ENCODE results near the gene SLC39A12. TPM values are rescaled to one million over a fixed set of nuclear protein-coding genes. Genes with fewer than 3 reads are reported as not detected.
"Not testable (repeated sequence)": the region's sequence is repeated elsewhere in the genome, so short reads cannot be mapped to it uniquely, and the experiment has no call there.

SLC39A12 gene
- polyA plus RNA-seq, 1 experiment: not detected

- no peak for TF ChIP-seq CTCF (IDR thresholded peaks at IDR 0.05; ENCODE audit: insufficient read depth, low read depth, low read length)
- DNase-seq (ENCODE audit: low read depth): no peak
- no peaks in the 10 kb centered on the region for H3K36me3 ChIP-seq (ENCODE audit: control insufficient read depth, insufficient read depth, low read length)
- no peak overlapping the region for H3K4me3 ChIP-seq (ENCODE audit: low read depth, low read length)
- no peaks in the 10 kb centered on the region for H3K27me3 ChIP-seq (ENCODE audit: control insufficient read depth, insufficient read depth, low read length)
- ChIA-PET POLR2A (no interaction called here), CTCF (interaction anchor here (1.2 kb wide), 1 partner anchor 186 kb away, joined by 4 read pairs; no protein-coding TSS in a partner anchor)
Observed at GRCh38 chr10:17918187-17918903, 33.4 kb upstream of the SLC39A12 start.

- no peak overlapping the region for H3K4me3 ChIP-seq (ENCODE audit: low read depth, low read length)
- no peak for DNase-seq (ENCODE audit: low read depth)
- ChIA-PET CTCF (interaction anchor here (0.7 kb wide), 1 partner anchor 19 kb away, joined by 4 read pairs; no protein-coding TSS in a partner anchor), POLR2A (no interaction called here)
- no peaks in the 10 kb centered on the region for H3K36me3 ChIP-seq (ENCODE audit: control insufficient read depth, insufficient read depth, low read length)
- no peaks in the 10 kb centered on the region for H3K27me3 ChIP-seq (ENCODE audit: control insufficient read depth, insufficient read depth, low read length)
- TF ChIP-seq CTCF (IDR thresholded peaks at IDR 0.05; ENCODE audit: insufficient read depth, low read depth, low read length): no peak
Observed at GRCh38 chr10:17921378-17921777, 30.3 kb upstream of the SLC39A12 start.

DNA sequence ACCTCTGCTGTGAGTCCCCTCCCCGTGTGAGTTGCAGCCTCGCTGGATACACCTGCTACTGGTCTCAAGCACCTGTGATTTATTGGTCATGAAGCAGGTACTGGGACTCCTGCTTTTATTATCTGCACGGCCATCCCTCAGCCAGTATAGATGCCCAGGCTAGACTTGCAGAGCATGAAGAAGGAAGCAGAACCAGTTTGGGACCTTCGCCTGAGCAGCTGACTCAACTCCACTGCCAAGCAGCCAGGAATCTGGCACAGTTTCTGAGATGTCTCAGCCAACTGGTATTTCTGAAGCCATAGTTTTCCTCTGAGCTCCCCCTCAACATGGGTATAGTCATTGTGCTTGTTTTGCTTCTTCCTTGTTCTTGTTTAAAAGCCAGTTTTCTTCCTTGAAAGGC lies 28.0 kb upstream of the SLC39A12 start:
- peak; percentile 71 for DNase-seq (ENCODE audit: low read depth)
- Histone ChIP-seq H3K36me3 (ENCODE audit: control insufficient read depth, insufficient read depth, low read length) (no peaks in the 10 kb centered on the region), H3K27me3 (ENCODE audit: control insufficient read depth, insufficient read depth, low read length) (no peaks in the 10 kb centered on the region), H3K4me3 (ENCODE audit: low read depth, low read length) (no peak overlapping the region)
- POLR2A ChIA-PET: no interaction called here
- no peak for TF ChIP-seq CTCF (IDR thresholded peaks at IDR 0.05; ENCODE audit: insufficient read depth, low read depth, low read length)
- CTCF ChIA-PET: interaction anchor here (0.8 kb wide), 1 partner anchor 37 kb away, joined by 5 read pairs; no protein-coding TSS in a partner anchor

DNA sequence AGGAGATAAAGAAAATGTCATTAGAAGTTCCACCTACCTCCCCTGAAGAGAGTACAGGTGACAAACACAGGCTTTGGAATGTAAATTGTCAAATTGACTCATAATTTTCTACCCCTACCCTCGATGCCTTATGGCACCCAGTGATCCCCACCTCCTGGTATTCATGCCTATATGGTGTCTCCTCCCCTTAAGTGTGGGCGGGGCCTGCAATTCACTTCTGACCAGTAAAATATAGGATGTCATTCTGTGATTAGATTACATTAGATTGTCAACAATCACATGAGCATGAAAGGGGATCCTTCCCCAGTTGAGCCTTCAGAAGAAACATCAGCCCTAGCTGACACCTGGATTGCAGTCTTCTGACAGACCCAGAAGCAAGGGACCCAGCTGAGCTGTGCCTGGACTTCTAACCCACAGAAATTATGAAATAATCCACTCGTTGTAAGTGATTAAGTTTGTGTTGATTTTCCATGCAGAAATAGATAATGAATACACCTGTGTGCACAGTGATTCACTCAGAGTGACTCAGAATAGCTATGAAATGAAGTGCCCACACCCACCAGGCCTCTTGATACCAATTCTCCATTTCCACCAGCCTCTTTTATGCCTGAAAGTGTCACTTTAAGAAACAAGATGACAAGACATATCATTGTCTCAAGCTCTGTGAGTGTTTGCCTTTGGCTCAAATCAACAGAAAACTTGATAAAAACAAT lies 8.5 kb upstream of the SLC39A12 start:
- CTCF ChIA-PET: no interaction called here
- no peak for DNase-seq (ENCODE audit: low read depth)

GRCh38 chr10:17950269-17950668 lies 1.4 kb upstream of the SLC39A12 start:
- H3K4me3 ChIP-seq (ENCODE audit: low read depth, low read length); DNase-seq (ENCODE audit: low read depth); POLR2A ChIA-PET; H3K27me3 ChIP-seq (ENCODE audit: control insufficient read depth, insufficient read depth, low read length); CTCF ChIA-PET; H3K36me3 ChIP-seq (ENCODE audit: control insufficient read depth, insufficient read depth, low read length): not testable (repeated sequence)

More for the DNA sequence above, 8.5 kb upstream of the SLC39A12 start:
- Histone ChIP-seq H3K36me3 (ENCODE audit: control insufficient read depth, insufficient read depth, low read length) (no peaks in the 10 kb centered on the region), H3K4me3 (ENCODE audit: low read depth, low read length) (no peak overlapping the region), H3K27me3 (ENCODE audit: control insufficient read depth, insufficient read depth, low read length) (no peaks in the 10 kb centered on the region)
- POLR2A ChIA-PET: no interaction called here
- TF ChIP-seq CTCF (IDR thresholded peaks at IDR 0.05; ENCODE audit: insufficient read depth, low read depth, low read length): no peak
